HG03139 (cell line): ENCODE measurements around the gene PRSS16.
"Not testable (repeated sequence)": the region's sequence is repeated elsewhere in the genome, so short reads cannot be mapped to it uniquely, and the experiment has no call there.

Experiments
- ATAC-seq: cut with Tn5 transposase; IDR thresholded peaks from one replicate; pipeline ENCODE4 v1.9.1; 2021; ENCODE audit not compliant: unreplicated experiment

The PRSS16 gene, protein sequence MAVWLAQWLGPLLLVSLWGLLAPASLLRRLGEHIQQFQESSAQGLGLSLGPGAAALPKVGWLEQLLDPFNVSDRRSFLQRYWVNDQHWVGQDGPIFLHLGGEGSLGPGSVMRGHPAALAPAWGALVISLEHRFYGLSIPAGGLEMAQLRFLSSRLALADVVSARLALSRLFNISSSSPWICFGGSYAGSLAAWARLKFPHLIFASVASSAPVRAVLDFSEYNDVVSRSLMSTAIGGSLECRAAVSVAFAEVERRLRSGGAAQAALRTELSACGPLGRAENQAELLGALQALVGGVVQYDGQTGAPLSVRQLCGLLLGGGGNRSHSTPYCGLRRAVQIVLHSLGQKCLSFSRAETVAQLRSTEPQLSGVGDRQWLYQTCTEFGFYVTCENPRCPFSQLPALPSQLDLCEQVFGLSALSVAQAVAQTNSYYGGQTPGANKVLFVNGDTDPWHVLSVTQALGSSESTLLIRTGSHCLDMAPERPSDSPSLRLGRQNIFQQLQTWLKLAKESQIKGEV

DNA sequence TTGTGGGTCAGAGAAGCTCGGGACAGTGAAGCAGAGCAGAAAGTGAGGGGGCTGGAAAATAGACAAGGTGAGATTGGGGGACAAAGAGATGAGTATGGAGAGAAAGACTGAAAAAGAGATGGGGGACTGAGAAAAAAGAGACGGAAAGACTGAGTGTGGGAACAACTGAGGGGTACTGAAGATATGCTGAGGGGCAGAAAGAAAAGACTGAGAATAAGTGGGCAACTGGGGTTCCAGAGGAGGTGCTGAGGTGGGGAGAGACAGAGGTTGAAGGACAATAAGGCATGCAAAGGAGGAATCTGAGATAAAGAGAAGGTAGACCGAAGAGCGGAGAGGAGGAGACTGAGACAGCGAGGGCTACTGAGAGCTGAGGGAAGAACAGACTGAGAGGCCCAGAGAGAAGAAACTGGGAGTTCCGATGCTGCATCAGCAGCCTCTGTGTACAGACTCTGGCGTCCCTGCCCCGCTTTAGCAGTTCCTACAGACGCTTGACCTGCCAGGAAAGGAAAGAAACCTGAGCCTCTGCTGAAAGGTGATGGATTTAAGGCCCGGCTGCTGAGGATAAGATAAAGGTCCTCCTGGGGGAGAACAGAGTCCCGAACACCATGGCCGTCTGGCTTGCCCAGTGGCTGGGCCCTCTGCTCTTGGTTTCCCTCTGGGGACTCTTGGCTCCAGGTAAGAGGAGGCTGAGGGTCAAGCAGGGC lies at the start of gene PRSS16:
PRSS16 (plus strand) TSS at position 569 of the 704 bp plus-strand sequence; CDS start at position 606, 37 bp downstream.
- ATAC-seq = no peak

DNA sequence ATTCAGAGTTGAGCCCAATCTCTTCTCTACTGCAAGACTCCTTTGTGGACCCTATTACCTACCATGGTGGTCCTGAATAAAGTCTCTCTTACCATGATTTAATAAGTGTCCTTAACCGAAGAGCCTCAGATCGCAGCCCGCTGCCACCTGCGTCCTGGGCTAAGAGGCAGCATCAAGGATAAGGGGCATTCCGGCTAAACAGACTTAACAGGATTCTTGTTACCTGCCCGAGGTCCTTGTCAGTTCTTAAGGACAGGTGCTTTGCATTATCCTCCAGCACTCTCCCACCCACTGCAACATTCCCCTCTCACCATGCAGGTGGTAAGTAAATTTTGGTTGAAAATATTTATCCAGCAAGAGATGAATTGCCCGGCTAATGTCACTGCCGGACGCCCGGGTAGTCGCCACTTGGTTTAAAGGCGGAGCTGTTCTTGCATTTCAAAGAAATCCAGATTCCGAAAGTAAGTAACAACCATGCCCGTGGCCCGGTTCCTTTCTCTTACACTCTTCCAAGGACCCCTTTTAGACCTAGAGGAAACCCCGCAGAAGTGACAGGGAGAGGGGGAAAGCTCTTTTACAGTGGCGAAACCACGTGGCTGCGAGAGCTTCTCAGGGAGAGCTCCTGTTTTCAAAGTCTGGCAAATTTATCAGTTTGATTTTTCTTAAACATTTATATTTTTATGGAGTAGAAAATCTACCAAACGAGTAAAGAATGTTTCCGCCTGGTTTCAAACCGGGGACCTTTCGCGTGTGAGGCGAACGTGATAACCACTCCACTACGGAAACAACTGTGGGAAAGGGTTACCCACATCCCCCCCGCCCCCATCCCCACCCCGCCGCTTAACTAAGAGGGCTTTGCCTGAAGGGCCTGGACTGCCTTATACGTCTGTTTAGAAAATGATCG lies 41.9 kb upstream of the PRSS16 start:
- no peak for ATAC-seq

DNA sequence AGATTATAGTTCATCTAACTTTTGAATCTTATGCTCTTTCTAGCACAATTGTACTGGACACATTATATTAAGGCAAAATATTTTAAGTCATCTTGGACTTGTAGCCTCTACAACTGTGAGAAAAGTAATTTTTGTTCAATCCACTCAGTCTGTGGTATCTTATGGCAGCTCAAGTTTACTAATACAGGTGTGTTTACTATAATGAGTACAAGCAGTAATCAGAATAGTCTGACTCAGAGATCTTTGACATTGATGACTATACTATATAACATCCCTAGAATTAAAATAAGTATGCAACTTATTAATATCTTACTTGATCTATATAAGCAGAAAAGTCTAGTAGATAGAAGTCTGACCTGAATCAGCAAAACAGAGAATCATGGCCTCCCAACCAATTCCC lies 40.7 kb upstream of the PRSS16 start:
- ATAC-seq = no peak

DNA sequence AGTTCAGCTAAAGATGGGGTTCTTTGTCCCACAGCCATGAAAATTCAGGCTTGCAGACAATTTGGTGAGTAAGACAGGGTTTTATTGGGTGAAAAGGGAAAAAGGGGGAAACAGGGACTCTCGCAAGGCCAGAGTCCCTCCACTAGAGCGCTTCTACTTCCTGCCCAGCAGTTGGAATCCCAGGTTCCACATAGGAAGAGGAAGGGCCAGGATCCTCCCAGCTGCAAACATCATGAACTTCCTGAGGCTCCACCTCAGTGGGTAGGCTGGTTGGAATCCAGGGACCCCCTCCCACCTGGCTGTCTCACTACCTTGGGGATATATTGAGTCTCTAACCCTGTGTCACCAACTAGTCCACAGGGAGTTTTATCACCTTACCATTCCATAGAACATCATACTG lies 39.5 kb upstream of the PRSS16 start:
- ATAC-seq = no peak

DNA sequence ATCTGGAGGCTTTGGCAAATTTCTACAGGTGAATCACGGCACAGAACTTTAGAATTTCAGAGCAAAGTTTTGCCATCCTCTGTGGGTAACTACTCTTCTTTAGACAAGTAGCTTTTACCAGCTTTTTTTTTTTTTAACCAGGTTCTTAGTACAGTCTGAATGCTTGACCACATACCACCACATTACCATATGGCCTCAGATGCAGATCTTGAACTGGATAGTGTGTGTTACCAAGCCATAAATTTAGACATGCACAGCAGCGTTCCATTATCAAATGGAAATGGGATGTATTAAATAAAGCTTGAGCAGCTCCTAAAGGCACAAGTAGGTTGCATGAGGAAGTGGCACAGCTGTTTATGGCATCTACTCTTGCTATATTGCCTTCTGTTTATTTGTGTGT lies 38.3 kb upstream of the PRSS16 start:
- no peak for ATAC-seq

DNA sequence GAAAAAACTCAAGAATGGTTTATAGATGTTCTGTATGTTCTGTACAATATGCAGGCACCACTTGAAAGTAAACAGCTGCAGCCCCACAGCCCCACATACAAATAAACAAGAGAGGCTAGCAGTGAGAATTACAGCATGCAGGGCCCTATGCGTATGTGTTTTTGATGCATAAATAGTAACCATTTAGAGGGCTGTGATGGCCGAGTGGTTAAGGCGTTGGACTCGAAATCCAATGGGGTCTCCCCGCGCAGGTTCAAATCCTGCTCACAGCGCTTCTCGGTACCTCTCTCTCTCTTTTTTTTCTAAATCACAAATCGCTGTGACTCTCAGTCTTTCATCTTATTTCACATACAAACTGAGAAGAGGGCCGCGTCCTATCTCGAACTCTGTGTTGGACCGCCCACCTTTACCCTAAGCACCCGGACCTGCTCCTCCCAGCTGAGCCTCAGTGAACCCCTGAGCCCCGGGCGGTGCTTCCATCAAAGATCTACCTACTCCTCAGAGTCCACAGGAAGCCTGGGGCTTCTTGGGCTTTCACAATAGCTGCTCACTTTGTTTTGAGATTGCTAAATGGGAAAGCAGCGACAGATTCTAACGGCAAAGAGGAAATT lies 37.7 kb upstream of the PRSS16 start:
- ATAC-seq = no peak

DNA sequence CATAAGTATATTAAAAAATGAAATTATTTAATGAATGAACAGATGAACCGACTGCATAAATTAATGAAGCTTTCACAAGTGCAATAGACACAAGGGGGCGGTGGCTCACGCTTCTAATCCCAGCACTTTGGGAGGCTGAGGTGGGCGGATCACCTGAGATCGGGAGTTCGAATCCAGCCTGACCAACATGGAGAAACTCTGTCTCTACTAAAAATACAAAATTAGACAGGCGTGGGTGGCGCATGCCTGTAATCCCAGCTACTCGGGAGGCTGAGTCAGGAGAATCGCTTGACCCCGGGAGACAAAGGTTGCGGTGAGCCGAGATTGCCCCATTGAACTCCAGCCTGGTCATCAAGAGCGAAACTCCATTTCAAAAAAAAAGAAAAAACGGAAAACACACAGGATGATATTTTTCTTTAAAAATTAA lies 34.4 kb upstream of the PRSS16 start:
- not testable (repeated sequence) for ATAC-seq

DNA sequence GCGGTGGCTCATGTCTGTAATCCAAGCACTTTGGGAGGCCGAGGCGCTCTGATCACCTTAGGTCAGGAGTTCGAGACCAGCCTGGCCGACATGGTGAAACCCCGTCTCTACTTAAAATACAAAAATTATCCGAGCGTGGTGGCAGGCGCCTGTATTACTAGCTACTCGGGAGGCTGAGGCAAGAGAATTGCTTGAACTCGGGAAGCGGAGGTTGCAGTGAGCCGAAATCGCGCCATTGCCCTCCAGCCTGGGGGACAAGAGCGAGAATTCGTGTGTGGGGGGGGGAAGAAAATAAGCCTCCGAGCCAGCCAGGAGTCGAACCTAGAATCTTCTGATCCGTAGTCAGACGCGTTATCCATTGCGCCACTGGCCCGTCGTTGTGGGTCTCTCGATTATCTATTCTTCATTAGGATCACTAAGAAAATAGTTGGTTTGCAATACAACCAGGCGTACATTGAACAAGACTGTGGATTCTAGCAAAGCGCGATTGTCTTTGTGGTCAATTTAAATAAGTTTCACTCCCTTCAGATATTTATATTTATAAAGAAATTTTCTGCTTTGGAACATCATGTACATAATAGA lies 33.9 kb upstream of the PRSS16 start:
- no peak for ATAC-seq

DNA sequence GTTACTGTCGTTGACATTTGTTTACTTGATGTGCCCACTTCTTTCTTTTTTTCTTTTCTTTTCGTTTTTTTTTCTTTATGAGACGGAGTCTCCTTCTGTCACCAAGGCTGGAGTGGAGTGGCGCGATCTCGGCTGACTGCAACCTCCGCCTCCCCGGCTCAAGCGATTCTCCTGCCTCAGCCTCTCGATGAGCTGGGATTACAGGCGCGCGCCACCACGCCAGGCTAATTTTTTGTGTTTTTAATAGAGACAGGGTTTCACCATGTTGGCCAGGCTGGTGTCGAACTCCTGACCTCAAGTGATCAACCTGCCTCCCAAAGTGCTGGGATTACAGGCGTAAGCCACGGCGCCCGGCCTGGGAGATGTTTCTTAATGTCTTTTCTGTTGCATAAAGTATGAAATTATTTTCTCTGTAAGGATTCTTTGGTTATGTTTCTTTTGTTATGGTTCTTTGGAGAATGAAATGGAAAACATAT lies 33.3 kb upstream of the PRSS16 start:
- no peak for ATAC-seq

DNA sequence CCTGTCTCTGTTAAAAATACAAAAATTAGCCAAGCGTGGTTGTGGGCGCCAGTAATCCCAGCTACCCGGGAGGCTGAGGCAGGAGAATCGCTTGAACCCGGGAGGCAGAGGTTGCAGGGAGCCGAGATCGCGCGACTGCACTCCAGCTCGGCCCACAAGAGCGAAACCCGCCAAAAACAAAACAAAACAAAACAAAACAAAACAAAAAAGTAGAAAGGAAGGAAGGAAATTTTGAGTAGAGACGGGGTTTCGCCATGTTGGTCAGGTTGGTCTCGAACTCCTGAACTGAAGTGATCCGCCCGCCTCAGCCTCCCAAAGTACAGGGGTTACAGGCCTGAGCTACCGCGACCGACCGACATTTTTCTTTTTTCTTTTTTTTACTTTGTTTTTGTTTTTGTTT lies 30.6 kb upstream of the PRSS16 start:
- ATAC-seq = no peak

DNA sequence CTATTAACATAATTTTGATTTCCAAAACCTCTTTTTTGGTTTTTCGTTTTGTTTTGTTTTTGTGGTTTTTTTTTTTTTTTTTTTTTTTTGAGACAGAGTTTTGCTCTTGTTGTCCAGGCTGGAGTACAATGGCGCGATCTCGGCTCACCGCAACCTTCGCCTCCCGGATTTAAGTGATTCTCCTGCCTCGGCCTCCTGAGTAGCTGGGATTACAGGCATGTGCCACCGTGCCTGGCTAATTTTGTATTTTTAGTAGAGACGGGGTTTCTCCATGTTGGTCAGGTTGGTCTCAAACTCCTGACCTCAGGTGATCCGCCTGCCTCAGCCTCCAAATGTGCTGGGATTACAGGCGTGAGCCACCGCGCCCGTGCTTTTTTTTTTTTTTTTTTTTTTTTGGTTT lies 24.5 kb upstream of the PRSS16 start:
- ATAC-seq = not testable (repeated sequence)

DNA sequence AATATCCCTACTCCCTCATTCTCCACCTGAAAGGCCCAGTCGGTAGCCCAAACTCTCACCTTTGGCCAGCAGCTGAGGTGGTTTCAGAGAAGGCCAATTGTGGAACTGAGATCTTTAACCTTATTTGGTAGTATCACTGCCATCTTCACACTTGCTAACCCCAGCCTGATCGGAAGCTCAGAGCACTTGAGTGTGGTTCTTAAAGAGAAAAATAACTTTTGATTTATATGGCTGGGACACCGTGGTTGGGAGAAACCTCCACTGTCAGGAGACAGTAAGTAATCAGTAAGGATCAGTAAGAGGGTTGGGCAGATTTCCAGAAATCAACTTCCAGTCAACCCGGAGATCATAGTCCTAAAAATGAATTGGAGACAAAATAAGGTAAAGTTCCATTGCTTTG lies 22.8 kb upstream of the PRSS16 start:
- ATAC-seq = no peak

DNA sequence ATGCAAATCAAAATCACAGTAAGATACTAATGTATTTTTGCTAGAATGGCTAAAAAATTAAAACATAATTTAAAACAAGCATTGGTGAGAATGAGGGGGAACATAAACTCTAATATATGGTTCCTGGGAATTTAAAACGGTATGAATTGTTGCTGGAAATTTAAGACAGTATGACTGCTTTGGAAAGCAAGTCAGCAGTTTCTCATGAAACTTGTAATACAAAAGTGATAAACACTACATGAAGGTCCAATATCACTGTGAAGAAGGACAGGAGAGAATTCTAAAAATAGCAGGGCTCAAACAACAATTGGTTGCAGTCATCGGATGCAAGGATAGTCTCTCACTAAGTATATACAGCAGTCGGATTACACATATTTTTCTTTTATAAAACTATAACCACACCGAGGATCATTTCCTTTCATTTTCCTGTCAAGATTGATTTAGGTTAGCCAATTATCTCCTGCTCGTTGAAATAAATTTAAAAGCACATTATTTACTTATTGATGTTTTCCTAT lies 18.5 kb upstream of the PRSS16 start:
- no peak for ATAC-seq

DNA sequence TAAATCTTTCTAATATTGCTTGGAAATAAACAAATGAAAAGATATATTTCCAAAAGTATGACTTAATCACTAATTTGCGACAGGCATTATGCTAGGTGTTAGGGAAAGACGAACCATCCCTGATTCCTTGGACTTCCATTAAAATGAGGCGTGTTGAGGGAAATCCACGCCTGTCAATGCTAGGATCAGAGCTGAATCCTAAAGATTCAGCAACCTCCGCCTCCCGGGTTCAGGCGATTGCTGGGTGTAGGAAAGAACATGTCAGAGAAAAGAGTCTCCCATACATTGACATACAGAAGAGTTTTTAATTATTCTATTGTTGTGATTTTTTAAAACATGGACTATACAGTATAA lies 16.8 kb upstream of the PRSS16 start:
- ATAC-seq = no peak

DNA sequence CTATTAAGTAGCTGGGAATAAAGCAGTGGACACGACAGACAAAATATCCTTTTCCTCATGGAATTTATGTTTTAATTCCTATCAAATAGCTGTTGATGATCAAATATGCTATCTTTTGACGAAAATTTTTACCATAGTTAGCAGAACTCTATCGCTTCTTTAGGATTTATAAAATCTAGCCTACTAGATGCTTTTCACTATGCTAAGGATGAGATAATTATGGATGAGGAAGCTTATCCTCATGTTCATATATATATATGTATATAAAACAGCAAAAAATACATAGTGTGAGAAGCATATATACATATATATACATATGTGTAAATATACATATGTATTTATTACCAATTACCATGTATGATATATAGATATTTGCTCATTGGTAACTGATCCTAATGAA lies 12.9 kb upstream of the PRSS16 start:
- ATAC-seq = no peak

DNA sequence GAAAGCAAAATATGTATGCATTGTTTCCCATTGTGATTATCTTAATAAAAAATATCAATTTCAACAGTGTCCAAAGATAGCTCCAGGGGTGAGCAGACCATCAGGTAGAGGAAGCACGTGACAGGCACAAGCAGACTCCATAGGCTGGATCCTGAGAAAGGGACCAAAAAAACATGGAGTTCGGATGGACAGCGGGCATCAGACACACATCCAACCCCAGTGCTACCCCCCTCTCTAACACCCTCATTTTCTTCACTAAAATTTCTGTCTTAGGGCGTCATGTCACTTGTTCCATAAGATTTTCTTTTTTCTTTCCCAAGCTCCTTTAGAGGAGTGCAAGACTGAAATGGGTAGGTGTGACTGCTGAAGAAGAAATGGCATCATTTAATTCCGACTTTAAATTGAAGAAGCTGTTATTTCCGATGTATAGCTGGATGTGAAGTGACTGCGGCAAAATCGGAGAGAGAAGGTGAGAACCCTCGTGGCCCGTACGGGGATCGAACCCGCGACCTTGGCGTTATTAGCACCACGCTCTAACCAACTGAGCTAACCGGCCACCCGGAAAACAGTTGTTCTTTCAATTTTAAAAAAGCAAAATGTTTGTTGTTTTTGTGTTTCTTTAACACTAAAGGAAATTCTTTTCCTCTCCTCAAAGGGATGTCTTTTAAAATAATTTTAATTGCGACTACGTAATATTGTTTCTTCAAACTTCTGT lies 10.3 kb upstream of the PRSS16 start:
- no peak for ATAC-seq

DNA sequence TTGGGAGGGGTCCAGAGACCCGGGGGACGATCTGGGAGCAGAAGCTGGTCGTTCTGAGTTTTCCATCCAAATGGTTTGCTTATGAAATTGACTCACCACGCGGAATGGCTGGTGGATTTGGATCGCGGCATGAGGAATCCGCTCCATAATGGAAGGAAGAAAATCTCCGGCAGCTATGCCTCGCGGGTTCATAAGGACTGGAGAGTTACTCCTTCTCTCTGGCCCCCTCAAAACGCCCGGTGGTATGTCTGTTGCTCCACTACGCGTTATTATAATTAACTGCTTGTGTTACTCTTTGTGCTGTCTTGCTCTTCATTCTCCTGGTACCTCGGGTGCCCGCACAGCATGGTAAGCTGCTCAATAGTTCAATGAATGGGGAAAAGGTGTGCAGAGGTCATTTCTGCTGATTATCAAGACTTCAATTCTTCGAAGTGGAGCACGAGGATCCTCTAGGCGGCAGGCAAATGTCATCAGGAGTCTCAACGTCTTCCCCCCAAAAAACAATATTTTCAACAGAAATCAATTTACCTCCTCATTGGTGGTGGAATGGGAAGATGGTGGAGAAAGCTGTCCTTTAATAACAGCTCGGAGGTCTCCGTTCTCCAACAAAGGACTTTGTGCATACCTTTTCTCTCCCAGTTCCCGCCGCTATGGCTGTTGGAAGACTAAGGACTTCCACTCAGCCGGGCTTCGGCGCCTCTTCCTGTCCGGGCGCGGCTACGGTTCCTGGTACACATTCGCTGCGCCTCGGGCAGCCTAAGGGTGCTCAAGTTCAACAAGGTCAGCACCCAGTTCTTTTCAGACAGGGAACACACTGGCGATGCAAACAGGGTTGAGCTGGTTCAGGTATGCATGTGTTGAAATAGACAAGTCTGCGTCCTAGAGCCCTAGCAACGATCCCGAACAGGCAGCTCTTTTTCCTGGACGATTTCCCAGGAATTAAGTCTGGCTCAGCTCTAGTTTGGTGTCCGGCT lies 9.2 kb upstream of the PRSS16 start:
- ATAC-seq = no peak

DNA sequence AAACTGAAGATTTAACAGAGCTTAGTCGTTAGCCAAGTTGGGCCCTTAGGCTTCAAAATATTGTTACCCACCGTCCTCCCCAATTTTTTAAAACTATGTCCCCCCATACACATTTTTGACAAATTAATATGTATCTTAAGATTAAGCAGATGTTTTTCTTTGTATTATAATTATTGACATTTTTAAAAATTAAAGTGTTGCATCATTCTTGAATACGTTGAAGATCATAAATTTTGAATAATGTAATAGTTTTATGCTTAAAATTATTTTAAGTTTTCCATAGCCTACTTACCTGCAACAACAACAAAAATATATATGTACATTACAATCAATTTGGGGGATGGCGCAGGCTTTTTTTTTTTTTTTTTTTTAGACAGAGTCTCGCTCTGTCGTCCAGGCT lies 8.2 kb upstream of the PRSS16 start:
- ATAC-seq = no peak
